HG03378 (cell line): Measurements from ENCODE around the gene RPL18.

Experiments used
- ATAC-seq: cut with Tn5 transposase; IDR thresholded peaks from one replicate; pipeline ENCODE4 v1.9.1; 2021; ENCODE audit warnings: mild to moderate bottlenecking, moderate library complexity; ENCODE audit not compliant: unreplicated experiment

Gene RPL18

GRCh38 chr19:48630296-48631063 lies 11.5 kb upstream of the RPL18 start:
- ATAC-seq: no peak

- ATAC-seq: no peak
These were observed 10.8 kb upstream of the RPL18 start for GRCh38 chr19:48629599-48630295.

- ATAC-seq: no peak
These were observed 10.3 kb upstream of the RPL18 start for GRCh38 chr19:48629297-48629598.

GRCh38 chr19:48628486-48629296 lies 9.7 kb upstream of the RPL18 start:
- no peak for ATAC-seq

GRCh38 chr19:48627865-48628314 lies 8.9 kb upstream of the RPL18 start:
- ATAC-seq: no peak

GRCh38 chr19:48627201-48627864 lies 8.4 kb upstream of the RPL18 start:
- no peak for ATAC-seq

- no peak for ATAC-seq
These were observed 6.9 kb upstream of the RPL18 start for GRCh38 chr19:48625891-48626327.

GRCh38 chr19:48624791-48625723 lies 6.1 kb upstream of the RPL18 start:
- ATAC-seq: no peak

- ATAC-seq: no peak
These were observed 5.2 kb upstream of the RPL18 start for GRCh38 chr19:48624067-48624594.

GRCh38 chr19:48623556-48624066 lies 4.6 kb upstream of the RPL18 start:
- ATAC-seq: no peak

GRCh38 chr19:48619692-48620585 lies 961 bp upstream of the RPL18 start:
- no peak for ATAC-seq

GRCh38 chr19:48618278-48618915 lies 581 bp downstream of the RPL18 start:
- ATAC-seq: no peak

- ATAC-seq: no peak
These were observed 1.6 kb downstream of the RPL18 start for GRCh38 chr19:48617146-48617937.

GRCh38 chr19:48616491-48617056 lies 2.4 kb downstream of the RPL18 start:
- ATAC-seq: no peak

GRCh38 chr19:48616041-48616436 lies 2.9 kb downstream of the RPL18 start:
- no peak for ATAC-seq

GRCh38 chr19:48615231-48616040 lies 3.5 kb downstream of the RPL18 start:
- ATAC-seq: no peak
